GM18499 (cell line): ENCODE results near the gene KCNH8.

Source experiments
- ATAC-seq: cut with Tn5 transposase; IDR thresholded peaks from one replicate; pipeline ENCODE4 v1.9.1; 2021; ENCODE audit warnings: moderate number of reproducible peaks; ENCODE audit not compliant: insufficient read depth, unreplicated experiment

Gene KCNH8

DNA sequence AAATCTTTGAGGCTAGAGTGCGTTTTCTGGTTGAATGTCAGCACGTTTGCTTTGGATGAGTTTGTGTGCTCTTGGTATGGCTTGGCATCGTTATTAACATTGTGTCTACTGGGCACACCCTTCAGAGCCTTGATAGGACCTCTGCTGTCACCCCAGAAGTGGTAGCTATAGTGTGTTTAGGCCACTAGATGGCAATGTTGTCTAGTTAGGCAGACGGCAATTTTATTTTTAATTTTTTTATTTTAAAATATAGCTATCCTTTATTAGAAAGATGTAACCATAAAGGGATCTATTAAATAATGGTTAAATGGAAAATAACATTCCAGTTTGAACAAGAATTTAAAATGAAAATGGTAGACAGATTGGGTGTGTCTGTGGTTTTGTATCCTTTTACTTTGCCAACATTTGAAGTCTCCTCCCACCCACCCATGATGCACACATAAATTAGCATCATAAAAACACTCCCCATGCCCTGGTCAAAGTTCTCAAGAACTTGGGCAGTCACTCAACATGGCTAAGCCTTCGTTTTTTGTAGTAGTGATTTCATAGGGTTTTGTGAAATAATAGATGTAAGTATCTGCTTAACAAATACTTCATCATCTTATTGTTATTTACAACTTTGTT is 200.7 kb downstream of the KCNH8 start:
- no peak for ATAC-seq

DNA sequence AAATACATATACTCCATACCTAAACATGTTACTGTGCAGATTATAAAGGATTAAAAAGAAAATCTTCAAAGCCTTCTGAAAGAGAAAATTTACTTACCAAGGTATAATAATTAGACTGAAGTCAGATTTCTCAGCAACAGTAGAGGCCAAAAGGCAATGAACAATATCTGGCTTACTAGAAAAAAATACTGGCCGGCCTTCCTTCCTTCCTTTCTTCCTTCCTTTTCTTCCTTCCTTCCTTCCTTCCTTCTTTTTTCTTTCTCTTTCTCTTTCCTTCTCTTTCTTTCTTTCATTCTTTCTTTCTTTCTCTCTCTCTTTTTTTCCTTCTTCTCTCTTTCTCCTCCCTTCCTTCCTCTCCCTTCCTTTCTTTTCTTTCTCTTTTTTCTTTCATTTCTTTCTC is 209.6 kb downstream of the KCNH8 start:
- no peak for ATAC-seq

DNA sequence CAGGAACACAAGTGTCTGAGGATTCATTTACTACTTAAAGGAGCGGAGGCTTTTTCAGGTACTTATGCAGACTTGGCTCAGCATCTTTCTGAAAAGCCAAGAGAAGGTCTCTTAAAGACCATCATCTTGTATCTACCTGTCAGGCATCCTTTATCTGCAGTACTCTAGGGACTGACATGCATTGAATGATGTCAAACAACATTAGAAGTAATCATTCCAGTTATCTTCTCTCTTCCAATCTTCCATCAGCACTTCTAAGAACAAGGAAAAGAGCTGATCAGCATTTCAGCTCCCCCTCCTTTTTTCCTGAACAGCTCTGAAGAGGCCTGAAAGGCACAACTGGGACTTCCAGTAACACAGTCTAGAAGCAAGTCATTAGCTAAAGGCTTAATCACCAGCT is 214.8 kb downstream of the KCNH8 start:
- no peak for ATAC-seq

DNA sequence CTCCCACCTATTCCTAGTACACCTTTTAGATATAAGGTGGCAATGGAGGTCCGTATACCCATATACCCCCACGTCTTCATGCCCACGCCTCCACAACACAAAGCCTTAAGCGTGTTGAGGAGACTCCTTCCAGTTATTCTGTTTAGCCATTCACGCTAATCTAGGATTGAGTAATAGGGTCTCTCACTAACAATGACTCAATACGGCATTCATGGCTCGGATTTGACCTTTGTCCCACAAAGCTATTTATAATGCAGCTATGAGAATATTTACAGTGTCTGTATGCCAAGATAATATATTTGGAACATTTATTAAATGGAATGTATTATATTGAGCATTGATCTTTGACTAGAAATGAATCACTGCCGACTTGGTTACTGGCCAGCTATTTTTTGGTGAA is 215.8 kb downstream of the KCNH8 start:
- no peak for ATAC-seq

DNA sequence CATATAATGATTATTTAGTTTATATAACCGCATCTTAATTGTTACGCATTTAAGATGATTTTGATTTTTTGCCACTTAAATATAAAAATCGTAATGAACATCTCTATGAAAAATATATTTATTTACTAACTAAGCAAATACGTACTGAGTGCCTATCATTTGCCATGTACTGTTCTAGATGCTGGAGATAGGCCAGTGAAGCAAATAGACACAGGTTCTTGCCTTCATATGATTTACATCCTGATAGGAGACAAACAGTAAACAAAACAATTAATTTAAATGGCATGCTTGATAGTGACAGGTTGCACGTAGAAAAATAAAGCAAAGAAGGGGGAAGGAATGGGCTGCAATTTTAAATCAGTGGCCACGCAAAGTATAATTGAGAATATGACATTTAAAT is 217.2 kb downstream of the KCNH8 start:
- no peak for ATAC-seq

DNA sequence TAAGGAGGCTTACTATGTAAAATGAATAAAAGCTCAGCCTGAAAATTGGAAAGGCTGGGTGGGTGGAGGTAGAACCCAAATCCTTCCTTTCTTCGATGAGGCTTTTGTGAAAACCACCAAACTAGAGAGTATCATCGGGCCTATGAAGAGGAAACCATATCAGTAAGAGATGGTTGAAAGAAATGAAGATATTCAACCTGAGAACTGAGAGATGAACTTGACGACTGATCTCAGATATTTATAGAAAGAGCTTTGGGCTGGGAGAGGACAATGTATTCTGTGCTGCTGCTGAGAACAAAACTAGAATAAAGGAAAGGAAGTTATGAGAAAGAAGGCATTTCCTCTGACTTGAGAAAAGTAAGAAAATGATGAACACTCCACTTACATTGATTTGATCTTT is 236.6 kb downstream of the KCNH8 start:
- ATAC-seq = peak; percentile 54

DNA sequence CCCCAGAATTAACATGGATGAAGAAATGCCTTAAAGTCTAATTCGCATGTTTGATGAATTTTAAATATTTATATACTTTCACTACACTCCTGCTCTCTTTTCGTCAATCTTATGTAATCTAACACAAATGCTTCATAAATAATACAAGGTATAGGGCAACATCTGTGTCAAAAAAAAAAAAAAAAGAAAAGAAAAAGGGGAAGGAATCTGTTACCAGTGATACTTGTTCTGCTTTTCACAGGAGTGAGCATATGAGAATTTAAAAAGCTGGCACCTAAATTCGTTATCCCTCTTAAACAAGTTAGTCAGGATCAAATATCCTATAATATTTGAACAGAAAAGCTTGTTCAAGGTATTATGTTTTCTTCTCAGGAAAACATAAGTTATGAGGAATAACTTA is 243.8 kb downstream of the KCNH8 start:
- ATAC-seq = no peak

DNA sequence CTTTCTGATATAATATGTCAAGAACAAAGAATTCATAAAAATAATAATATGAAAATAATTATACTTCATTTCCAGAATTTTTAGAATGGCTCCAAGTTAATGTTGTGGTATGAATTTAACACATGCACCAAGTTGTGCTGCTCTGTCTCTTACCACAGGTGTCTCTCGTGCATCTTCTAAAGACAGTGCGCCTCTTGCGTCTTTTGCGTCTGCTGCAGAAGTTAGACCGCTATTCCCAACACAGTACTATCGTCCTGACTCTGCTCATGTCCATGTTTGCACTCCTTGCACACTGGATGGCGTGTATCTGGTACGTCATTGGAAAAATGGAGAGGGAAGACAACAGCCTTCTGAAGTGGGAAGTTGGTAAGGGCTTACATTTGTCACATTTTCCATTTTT is 246.6 kb downstream of the KCNH8 start:
- no peak for ATAC-seq

DNA sequence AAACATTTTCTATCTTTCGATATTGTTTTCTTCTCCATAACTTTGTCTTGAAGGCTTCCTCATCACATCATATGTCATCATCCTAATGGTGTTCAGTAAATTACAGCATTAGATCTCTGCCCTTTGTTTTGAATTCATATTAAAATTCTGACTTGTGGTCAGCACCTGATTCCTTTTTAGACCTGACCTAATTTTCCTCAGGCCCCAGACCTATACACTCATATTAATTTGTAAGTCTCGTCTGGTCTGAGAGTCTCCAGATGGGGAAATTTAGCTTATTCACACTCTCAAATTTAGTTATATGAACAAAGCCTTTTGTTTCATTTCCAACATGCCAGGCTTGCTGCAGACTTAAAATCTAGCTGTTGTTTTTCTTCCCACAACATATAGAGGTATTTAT is 248.4 kb downstream of the KCNH8 start:
- ATAC-seq = no peak

DNA sequence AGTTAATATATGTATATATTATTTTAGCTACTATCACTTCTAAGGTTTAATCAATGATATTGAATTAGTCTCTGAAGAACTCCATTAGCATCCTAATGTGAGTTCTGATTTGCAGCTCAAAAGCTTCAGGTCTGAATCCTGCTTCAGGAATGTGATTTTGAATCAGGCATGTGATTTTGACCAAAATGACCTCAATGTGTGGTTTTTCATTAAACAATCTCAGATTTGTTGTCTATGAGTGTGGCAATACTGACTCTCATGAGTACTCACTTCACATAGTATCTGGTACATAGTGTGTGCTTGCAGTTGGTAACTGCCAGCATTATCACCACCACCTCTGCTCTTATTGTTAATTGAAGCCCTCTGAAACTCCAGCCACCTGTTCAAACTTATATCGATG is 251.0 kb downstream of the KCNH8 start:
- ATAC-seq = no peak

DNA sequence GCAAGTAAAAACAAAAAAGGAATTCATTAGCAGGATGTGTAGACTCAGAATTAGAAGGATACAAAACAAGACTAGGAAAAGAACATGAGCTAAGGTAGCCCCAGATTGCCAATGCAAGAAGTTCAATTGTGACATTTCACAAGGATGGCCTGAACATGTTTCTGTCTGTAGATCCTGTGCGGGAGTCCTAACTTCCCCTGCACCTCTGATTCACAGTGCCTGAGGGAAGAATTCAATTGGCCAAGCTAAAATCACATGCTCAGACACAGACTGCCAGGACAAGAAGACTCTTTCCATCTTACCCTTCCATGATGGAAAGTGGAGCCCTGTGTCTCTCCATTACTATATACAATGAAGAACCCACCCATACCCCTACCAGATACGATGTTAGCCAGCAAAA is 251.5 kb downstream of the KCNH8 start:
- ATAC-seq = no peak

DNA sequence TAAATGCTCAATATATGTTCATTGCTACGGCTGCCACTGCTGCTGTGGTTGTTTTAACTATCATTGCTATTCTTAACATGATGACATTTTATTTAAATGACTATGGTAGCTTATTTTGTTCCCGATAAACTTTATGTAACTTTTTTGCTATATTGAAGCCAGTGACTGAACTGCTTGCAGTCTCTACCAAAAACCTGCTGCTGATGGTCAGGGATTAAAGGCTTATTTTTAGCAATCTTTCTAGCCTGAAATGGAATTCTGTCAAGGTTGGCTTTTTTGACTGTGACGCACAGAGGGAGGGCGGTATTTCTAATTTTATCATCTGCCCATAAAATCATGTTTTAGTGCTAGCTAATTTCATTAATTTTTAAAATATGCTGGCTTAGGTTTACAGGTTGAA is 271.8 kb downstream of the KCNH8 start:
- no peak for ATAC-seq

DNA sequence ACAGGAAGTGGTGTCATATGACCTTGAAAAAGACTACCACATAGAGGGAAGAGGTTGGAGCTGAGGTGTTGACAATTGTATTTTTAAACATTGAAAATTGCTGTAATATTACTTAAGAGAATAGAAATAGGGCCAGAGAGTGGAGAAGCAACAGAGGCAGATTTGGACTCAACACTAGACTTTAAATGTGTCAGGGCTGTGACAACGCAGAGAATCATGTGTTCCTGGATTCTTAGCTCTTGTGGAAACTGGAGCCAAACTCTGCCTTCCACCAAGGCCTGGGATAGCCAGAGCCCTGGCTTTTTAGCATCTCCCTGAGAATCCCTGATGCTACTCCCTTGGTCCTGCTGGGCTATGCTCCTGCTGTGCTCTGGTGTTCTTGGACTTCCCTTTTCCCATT is 277.5 kb downstream of the KCNH8 start:
- no peak for ATAC-seq

DNA sequence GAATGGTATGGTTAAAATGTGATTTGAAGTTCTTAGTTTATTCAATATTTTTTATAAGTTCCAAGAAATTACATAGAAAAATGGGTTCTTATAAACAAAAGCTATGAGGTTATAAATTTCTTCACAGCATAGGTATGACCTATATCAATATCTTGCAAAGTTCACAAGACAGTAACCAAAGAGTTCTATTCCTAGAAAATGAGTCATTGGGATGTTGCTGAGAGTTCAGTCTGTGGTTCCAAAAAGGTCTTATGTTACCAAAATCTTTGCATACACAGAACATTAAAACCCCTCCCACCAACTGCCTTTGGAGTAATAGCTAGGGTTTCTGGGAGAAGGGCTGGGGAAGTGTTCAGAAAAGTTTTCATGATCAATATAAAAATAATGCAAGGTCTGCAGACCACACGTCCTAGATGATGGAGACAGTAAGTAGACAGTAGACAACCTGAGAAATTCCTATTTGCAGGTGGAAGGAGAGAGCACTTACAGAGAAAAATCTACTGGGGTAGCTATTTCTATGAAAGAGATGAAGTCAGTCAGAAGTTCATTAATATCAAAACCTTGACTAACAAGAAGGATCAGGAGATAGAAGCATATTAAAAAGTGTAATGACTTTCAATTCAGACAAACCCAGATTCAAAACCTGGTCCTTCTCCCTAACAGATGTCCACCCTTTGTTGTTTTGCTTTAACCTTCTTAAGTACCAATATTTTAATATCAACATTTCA is 279.3 kb downstream of the KCNH8 start:
- ATAC-seq = no peak

DNA sequence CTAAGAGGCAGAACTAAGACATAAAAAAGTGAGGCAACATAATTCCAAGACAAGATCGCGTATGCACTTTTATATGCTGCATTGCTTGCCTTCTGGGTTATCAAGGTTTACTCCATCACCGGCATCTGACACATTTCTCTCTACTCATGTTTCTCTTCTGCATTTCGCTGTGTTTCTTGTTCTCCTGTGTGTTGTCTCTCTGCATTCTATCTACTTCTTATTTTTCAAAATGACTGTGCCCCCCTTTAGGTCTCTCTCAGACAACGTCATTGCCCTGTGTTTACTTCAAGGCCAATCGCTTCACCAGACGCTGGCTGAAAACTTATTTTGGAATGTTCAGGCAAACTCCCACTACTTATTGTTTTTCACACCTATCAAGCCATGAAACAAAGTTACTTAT is 280.4 kb downstream of the KCNH8 start:
- ATAC-seq = no peak

DNA sequence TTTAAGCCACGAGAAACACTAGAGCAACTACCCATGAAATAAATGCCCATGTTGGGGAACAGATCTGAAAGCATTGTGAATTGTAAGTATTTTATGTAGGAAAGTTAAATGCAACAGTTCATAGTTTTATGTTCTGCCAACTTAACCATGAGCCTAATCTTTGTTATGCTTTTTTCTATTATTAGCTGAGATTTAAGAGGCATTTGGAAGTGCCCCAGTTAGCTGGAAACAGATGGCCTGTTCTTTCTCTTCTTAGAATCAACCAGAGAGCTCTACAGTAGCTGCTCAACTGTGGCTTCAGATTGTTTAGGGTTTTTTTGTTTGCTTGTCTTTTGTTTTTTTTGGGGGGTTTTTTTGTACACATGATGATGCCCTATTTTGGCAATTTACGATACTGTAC is 284.4 kb downstream of the KCNH8 start:
- ATAC-seq = no peak

DNA sequence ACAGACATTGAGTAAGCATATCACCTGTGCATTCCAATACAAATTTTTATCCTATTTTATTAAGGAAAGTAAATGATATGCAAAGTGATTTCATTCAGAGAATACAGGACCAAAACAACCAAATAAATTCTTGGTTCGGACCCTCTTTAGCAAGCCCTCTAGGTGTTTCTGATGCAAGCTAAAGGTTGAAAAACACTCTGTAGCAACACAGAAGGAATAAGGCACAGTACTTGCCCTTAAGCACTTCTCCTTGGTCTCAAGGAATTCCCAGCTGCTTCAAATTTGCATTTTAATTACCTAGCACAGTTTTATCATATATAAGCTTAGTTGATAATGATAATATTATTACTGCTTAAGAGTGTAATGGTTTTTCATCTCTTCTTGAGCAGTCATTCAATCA is 288.4 kb downstream of the KCNH8 start:
- ATAC-seq = no peak

DNA sequence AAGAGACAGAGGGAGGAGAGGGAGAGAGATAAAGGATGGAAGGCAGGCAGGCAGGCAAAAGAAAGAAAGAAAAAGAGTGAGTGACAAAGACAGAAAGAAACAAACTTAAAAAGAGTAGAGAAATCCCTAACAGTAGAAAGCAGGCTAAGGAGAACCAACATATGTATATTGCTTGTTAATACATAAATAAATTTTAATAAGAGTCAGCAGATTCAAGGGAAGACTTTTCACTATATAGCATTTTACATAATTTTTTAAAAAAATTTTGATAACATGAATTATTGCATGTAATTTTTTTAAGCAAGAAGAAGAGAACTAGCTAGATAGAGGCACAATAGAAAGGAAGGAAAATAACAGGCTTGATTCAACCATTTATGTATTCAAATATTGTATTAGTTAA is 291.6 kb downstream of the KCNH8 start:
- ATAC-seq = no peak

DNA sequence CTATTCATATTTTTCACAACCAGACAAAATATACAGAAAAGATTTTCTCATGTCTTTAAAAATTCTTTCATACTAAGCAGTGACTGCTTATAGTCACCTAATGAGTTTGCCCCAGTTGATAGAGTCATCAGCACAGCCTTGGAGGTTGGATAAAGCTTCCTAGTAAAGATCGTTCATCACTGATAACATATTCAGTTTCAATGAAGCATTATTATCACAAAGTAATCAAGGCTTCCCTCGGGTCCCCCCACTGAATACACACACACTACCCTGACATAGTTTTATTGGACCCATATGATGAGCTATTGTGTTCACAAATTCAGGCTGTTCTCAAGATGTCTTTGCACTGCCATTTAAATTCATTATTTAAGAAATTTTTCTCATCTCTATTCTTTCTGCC is 297.8 kb downstream of the KCNH8 start:
- no peak for ATAC-seq

DNA sequence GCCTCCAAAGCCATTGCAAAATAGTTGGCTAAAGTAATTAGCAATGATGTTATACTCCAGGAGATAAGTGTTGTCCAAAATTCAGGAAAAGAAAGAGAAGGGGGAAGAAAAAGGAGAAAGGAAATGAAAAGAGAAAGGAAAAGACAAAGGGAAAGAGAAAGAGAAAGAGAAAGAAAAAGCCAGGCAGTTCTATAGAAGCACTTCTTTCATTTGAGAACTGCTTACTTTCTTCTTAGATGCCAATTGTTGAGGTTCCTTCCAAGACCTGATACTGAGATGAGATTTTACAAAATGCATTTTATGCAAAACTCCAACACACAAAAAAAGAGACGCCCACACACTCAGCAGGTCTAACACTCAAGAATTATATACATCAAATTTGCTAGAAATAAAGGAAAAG is 298.4 kb downstream of the KCNH8 start:
- ATAC-seq = no peak

DNA sequence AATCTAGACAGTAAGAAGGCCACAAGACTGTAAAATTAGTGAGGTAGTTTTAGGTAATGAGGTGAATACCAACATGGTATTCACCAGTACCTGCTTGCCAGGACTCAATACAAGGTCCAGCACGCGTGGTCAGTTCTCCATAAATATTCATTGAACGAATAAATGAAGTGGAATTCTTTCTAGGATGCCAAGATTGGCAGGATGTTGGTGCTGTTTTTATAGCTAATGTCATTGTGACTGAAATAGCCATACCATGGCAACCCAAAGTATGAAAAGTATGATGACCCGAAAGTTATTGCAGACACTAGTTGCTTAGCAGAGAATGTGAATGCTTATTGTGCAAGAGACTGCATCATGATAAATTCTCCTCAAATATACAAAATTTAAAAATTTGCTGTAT is 307.2 kb downstream of the KCNH8 start:
- ATAC-seq = no peak

DNA sequence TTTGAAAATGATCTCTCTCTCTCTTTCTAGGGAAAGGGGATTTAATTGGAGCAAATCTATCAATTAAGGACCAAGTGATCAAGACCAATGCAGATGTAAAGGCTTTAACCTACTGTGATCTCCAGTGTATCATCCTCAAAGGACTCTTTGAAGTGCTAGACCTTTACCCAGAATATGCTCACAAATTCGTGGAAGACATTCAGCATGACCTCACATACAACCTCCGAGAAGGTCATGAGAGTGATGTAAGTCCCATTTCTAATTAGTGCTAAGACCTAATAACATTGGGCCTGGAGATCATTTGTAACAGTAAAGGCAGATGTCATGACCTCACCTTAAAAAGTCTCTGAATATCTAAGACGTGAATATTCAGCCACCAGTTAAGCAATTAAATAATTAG is 308.4 kb downstream of the KCNH8 start:
- no peak for ATAC-seq
